Stimulated activated CD8-positive, alpha-beta memory T cell treated with anti-CD3 and anti-CD28 coated beads, Interleukin-15, amount 100 ng/mL, for 1 hour (primary cell): ENCODE results near the gene GPC5.
"Not testable (repeated sequence)": the region's sequence is repeated elsewhere in the genome, so short reads cannot be mapped to it uniquely, and the experiment has no call there.

Experiments
- DNase-seq: peaks from one replicate; pipeline ENCODE4 v3.0.0-alpha.2; 2020; ENCODE audit warnings: low read depth

GPC5 gene

DNA sequence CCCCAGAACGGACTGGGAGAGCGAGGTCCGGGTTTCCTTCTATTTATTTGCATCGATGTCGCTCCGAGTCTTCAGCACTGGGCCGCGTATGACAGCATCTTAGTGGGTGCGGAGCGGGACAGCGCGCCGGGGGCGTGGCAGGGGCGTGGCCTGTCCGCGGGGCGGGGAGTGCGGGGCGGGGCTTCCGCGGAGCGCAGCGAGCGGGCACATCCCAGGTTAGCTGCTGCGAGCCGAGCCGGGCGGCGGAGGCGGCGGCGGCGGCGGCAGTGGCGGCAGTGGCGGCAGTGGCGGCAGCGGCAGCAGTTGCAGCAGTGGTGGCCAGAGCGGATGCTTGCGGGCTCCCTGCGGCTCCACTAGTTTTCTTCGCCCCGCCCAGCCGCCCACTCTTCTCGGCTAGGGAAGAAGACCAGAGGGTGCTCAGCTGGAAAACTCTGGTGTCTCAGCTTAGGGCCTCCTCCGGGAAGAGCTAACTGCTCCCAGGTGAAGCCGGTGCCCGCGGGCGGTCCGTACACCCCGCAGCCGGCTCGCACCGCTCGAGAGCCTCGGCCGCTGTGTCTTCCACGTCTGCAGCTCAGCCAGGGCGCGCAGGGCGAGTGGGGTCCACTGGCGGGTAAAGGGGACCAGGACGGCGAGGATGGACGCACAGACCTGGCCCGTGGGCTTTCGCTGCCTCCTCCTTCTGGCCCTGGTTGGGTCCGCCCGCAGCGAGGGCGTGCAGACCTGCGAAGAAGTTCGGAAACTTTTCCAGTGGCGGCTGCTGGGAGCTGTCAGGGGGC is at the start of gene GPC5:
TSS of gene GPC5 (plus strand) at position 209 of the 776 bp plus-strand sequence.
- DNase-seq = peak; percentile 59

DNA sequence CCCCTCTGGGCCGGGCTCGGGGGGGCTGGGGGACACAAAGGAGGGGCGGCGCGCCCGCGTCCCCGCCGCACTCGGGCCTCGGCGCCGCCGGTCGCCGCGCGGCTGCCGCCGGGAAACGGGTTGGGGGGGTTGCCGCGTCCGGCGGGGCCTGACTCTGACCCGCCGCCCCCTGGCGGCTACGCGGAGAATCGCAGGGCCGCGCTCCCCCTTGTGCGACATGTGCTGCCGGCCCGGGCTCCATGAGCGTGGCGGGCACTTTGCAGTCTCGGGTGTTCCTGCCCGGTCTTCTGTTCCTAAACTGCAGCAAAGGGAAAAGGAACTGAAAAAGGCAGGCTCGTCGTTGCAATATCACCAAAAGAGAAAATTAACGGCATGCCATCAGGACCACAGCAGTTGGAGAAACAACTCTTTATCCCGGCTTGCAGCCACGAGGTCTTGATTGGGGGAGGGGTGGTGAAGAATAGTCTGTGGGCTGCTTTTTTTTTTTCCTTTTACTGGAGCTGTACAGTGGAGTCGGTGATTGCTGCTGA is 49.5 kb upstream of the GPC5 start:
- peak; percentile 90 for DNase-seq

GRCh38 chr13:91349992-91350911 is 48.2 kb upstream of the GPC5 start:
- no peak for DNase-seq

- no peak for DNase-seq
Measured at GRCh38 chr13:91351123-91351522, 47.3 kb upstream of the GPC5 start.

GRCh38 chr13:91351980-91352379 is 46.4 kb upstream of the GPC5 start:
- DNase-seq = no peak

GRCh38 chr13:91352891-91353290 is 45.5 kb upstream of the GPC5 start:
- not testable (repeated sequence) for DNase-seq

- no peak for DNase-seq
Measured at GRCh38 chr13:91353494-91353893, 44.9 kb upstream of the GPC5 start.

DNA sequence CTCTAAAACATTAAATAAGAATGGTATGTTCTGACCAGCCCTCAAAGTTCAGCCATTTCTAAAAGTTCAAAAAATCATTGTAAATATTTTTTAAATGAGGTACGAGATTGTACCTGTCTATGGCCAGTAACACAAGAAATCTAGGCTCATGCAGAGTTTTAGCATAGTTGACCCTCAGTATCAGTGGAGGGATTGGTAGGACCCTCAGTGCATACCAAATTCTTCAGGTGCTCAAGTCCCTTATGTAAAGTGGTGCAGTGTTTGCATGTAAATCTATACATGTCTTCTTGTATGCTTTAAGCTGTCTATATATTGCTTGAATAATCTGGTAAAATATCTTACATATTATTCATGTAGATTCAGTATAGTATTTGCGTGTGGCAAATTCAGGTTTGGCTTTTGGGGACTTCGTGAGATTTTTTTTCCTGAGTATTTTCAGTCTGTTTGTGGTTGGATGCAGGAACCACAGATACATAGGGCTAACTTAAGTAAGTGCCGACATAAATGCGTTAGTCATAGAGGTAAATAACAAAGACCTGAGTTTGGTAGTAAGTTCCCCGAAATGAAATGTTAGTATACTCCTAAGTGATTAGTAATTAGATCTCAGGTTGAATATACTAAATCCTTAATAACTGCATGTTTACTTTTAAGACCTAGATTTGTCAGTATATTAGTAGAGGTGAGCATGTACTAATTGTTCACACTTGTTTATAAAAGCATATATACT is 43.2 kb upstream of the GPC5 start:
- no peak for DNase-seq

- DNase-seq = no peak
Measured at GRCh38 chr13:91355826-91356710, 42.4 kb upstream of the GPC5 start.

DNA sequence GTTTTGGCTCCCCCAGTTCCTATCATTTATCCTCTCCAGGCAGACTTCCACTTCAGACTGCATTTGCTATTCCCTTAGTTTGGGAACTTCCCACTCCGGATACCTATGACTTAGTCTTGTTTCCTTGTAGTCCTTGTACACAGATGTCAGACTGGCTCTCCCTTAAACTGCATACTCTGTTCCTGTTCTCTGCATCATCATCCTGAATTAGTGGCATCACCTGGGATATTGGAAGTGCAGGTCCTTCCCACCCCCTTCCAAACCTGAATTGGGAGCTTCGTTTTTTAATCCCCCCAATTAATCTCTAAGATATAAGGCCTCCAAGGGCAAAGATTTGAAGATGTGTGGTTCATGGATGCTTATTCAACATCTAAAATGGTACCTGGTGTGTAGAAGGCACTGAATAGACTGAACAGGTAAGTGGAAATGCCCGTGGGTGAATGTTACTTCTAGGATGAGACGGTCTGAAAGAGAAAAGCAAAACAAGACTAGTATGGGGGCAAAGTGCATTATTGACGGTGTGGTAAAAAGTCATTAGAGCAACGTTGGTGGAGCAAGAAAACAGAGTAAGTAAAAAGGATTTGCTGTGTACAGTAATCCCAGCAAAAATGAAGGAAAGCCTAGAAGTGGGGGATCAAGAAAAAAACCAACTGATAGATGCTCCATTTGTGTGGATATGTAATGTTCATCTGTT is 41.4 kb upstream of the GPC5 start:
- no peak for DNase-seq

- no peak for DNase-seq
Measured at GRCh38 chr13:91357613-91358386, 40.6 kb upstream of the GPC5 start.

DNA sequence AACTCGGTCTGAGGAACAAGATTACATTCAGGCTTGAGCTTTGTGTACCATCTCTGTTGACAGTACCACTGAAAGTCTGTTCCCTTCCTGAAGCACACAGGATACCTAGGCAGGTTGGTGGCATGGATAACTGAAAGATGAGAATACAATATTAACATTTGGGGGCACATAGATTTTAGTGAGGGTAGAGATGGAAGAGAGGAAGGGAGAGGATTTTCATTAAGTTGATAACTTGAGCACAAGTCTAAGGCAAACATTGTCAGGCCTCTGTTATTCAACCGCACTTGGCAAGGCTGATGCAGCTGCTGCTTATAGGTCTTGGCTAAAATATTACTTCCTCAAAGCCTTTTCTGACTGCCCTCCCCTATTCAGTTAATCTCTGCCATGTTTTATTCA is 40.0 kb upstream of the GPC5 start:
- DNase-seq = no peak

DNA sequence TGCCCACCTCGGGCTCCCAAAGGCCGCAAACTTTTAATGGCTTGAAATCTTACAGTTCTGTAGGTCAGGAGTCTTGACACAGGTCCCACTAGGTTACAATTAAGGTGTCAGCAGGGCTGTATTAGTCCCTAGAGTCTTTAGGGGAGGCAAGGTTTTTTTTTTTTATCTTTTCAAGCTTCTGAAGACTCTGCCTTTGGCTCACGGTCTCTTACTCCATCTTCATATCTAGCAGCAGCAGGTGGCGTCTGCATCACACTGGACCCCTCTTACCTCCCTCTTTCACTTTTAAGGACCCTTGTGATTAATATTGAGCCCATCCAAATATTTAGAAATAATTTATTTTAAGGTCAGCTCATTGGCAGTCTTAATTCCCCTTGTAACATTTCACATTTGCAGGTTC is 39.3 kb upstream of the GPC5 start:
- DNase-seq = no peak

GRCh38 chr13:91359631-91360030 is 38.8 kb upstream of the GPC5 start:
- DNase-seq = no peak

DNA sequence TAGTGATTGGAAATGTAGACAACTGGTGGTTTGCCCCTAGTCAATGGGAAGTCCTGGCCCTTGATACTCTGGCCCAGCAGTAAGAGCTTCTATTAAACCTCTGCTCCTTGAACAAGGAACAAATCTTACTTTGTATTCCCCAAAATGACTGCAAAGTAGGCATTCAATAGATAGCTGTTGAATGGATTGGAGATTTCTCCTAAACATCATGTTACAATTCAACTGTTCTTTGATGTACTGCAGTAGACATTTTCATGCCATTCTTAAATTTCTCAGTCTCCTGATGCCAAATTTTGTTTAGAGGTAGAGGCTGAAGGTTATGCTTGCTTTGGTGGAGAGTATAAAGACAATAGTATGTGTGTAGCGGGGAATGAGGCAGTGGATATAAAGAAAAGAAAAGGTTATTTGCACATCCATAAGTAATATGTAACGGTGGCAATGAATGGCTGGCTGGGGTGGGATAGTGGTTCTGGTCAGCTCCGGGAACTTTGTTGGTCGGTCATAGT is 38.1 kb upstream of the GPC5 start:
- DNase-seq = no peak

DNA sequence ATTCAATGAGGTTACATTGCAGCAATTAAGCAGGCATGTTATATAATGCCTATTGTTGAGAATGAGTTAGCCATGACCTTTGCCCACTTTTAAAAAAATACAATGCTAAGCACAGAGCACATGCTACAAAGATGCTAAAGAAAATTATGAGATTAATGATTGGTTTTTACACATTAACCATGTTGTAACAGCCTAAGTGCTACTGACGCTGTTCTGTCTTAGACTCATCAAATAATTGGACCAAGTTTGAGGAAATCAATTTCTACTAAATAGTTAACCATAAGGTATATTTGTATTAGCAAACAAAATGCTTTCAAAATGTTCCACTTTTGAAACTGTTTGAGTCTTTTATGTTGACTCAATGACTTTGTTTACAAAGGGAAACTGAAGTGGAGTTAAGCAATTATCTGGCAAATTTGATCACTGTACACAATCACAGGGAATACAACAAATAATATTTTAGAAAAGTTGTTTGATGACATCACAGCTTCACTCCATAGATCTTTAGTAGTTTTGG is 36.6 kb upstream of the GPC5 start:
- DNase-seq = no peak

DNA sequence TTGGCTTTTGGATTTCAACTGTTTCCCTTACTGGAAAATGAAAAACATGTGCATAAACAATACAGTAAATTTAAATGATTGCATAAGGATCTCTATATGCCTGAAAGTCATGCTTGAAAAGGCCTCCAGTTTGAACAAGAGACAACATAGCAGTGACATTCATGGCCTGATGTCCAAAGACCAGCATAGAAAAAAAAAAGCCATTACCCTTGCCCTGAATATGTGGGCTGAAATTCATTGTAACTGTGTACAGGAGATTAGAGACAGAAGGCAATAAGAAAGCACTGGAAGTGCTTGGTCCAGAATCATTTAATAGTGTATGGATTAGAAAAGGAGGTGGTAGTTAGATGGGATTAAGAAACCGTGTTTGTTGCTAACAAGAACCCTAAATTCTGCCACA is 35.5 kb upstream of the GPC5 start:
- no peak for DNase-seq

DNA sequence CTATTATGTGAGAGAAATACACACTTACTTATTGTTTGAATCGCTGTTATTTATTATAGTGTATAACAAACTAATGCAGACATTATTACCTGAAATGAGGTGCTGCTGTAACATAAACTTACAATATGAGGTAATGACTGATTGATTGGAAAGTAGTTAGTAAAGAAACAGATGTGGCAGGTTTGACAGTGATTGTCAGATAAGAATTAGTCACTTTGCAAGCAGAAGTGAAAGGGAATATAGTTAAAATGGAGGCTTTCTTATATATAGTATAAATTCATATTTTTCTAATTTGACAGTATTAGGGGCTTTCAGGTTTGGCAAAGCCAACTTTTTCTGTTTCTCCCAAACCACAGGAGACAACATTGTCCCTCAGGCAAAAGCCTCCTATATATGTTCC is 30.3 kb upstream of the GPC5 start:
- no peak for DNase-seq

DNA sequence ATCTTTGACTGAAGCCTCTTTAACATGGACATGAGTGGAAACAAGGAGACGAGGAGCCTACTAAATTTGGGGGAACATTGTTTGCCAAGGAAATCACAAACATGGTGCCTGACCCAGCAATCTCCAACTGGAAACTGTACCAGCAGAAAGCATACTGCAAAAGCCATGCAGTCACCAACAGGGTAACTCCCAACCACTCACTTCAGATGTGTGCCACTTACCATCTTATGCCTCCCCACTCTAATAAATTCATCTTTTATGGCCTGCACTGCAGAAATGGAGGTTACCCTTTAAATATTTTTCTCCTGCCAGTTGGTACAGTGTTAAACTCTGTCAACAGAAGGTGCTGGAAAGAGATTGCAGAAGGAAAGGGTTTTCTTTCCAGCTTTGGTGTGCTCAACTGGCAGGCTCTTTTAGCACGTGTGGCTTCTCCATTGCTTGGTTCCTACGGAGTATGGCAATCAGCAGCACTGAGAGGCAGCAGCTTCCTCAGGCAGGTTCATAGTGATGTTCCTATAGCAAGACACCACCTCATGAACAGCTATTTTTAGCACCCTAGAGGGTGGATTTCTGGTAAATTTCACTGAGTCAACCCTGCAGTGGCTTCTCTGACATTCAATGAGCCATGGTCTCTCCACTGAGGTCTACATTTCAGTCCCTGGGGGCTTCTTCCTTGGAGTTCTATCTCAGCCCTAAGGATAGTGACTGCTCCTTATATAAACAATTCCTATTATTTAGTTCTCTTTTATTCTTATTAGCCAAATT is 29.6 kb upstream of the GPC5 start:
- no peak for DNase-seq
